ENCODE measurements around the gene RTBDN.

Gene RTBDN

DNA sequence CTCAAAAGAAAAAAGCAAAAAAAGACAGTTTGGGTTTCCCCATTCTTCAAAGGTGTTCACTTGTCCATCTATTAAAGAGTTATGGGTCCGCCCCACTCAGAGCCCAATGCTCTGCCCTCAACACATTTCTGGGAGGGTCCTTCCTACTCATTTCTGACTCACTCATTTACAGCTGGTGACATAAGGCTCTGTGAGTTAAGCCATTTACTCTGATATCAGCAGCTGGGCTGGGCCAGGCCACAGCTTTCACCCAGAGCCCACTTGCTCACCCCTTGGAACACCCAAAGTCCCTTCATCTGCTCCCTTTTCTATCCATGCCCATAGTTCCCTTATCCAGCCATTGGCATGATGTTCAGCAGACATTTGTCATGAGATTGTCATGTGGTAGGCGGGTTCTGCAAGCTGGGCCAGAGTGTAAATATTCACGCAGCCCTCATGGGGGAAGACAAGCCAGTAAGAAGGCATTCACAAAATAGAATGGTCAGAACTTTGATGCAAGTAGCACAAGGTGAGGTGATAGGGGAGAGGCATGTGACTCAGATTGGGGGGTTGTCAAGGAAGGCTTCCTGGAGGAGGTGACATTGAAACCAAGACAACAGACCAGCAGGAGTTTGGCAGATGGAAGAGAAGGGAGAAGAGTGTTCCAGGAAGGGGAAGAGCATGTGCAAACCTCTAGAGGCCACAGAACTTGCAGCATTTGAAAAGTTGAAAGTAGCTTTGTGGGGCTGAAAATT, 9.8 kb upstream of the RTBDN start:
- Histone ChIP-seq H3K9ac (no peak overlapping the region), H3K9me3 (ENCODE audit: control insufficient read depth, low read length) (no peaks in the 10 kb centered on the region), H3K4me2 (ENCODE audit: low read length) (no peak overlapping the region), H3K27ac (no peak overlapping the region), H2AFZ (no peak overlapping the region), H3K79me2 (peaks cover 9% of the 10 kb centered on the region), H3K36me3 (ENCODE audit: control insufficient read depth, insufficient read depth, low read length) (no peaks in the 10 kb centered on the region), H3K27me3 (ENCODE audit: control insufficient read depth, insufficient read depth, low read length) (no peaks in the 10 kb centered on the region), H3K4me3 (ENCODE audit: low read depth, low read length) (no peak overlapping the region), H3K4me1 (peaks cover 11% of the 10 kb centered on the region)
- TF ChIP-seq, protein P1, sequence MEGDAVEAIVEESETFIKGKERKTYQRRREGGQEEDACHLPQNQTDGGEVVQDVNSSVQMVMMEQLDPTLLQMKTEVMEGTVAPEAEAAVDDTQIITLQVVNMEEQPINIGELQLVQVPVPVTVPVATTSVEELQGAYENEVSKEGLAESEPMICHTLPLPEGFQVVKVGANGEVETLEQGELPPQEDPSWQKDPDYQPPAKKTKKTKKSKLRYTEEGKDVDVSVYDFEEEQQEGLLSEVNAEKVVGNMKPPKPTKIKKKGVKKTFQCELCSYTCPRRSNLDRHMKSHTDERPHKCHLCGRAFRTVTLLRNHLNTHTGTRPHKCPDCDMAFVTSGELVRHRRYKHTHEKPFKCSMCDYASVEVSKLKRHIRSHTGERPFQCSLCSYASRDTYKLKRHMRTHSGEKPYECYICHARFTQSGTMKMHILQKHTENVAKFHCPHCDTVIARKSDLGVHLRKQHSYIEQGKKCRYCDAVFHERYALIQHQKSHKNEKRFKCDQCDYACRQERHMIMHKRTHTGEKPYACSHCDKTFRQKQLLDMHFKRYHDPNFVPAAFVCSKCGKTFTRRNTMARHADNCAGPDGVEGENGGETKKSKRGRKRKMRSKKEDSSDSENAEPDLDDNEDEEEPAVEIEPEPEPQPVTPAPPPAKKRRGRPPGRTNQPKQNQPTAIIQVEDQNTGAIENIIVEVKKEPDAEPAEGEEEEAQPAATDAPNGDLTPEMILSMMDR (IDR thresholded peaks at IDR 0.05), result no peak

DNA sequence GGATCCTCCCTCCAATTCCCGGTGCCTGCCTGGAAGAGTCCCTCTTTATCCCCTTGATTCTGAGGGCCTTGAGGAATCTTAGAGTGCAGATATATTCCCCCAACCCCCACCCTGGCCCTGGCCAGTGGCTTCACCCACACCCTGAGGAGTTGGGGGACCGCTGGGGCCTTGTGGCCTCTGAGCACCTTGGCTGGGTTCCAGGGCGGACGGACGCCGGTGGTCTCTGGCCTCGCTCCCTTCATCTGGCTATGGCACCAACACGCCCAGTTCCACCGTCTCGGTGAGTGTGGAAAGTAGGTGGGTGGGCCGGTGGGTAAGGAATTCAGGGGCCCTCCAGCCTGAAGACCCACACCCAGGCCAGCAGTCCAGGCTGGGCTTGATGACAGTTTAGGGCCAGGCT, 8.9 kb upstream of the RTBDN start:
- Histone ChIP-seq H2AFZ (no peak overlapping the region), H3K79me2 (peaks cover 9% of the 10 kb centered on the region), H3K4me3 (ENCODE audit: low read depth, low read length) (no peak overlapping the region), H3K27ac (no peak overlapping the region), H3K9ac (no peak overlapping the region), H3K4me2 (ENCODE audit: low read length) (no peak overlapping the region), H3K4me1 (peaks cover 11% of the 10 kb centered on the region), H3K36me3 (ENCODE audit: control insufficient read depth, insufficient read depth, low read length) (no peaks in the 10 kb centered on the region), H3K27me3 (ENCODE audit: control insufficient read depth, insufficient read depth, low read length) (no peaks in the 10 kb centered on the region), H3K9me3 (ENCODE audit: control insufficient read depth, low read length) (no peaks in the 10 kb centered on the region)
- TF ChIP-seq, protein P1 (IDR thresholded peaks at IDR 0.05), result no peak

DNA sequence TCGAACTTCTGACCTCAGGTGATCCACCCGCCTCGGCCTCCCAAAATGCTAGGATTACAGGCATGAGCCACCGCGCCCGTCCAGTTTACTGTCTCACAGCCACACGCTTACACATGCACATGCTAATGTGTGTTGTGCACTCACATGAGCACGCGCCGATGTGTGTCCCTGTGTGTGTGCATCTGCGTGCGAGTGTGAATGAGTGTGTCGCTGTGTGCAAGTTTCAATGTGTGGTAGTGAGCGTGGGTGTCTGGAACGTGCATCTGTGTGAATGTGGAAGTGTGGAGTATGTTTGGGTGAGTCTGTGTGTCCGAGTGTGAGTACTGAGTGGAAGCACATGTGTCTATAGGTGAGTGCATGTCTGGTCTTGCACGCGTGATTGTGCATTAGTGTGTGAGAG, 8.1 kb upstream of the RTBDN start:
- Histone ChIP-seq H2AFZ (no peak overlapping the region), H3K79me2 (peaks cover 9% of the 10 kb centered on the region), H3K27ac (no peak overlapping the region), H3K4me3 (ENCODE audit: low read depth, low read length) (no peak overlapping the region), H3K27me3 (ENCODE audit: control insufficient read depth, insufficient read depth, low read length) (no peaks in the 10 kb centered on the region), H3K4me2 (ENCODE audit: low read length) (no peak overlapping the region), H3K9ac (no peak overlapping the region), H3K4me1 (peaks cover 10% of the 10 kb centered on the region), H3K36me3 (ENCODE audit: control insufficient read depth, insufficient read depth, low read length) (no peaks in the 10 kb centered on the region), H3K9me3 (ENCODE audit: control insufficient read depth, low read length) (no peaks in the 10 kb centered on the region)
- TF ChIP-seq, protein P1 (IDR thresholded peaks at IDR 0.05), result no peak

DNA sequence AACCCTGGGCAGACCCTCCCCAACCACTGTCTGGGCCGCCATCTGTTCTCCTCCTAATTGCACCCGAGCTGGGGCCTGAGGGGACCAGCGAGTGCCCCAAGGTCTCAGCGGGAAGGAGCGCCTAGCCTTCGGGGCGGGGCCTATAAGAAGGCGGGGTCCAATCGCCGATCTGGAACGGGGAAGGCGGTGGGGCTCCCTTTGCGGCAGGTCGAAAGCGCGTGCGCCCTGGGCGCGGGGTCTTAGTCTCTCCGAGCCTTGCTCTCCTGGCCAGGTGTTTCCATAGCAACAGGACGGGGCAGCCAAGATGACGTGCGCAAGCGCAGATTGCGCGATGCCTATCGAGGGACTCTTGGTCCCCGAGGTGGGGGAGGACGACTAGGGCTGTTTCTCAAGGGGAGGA, 6.7 kb upstream of the RTBDN start:
- TF ChIP-seq, protein P1 (IDR thresholded peaks at IDR 0.05), result no peak
- Histone ChIP-seq H3K27me3 (ENCODE audit: control insufficient read depth, insufficient read depth, low read length) (no peaks in the 10 kb centered on the region), H3K9ac (peak overlapping the region; percentile 4)

More for the DNA sequence above, 6.7 kb upstream of the RTBDN start:
- Histone ChIP-seq H3K27ac (no peak overlapping the region), H3K4me2 (ENCODE audit: low read length) (peak overlapping the region; percentile 68), H3K79me2 (peaks cover 9% of the 10 kb centered on the region), H3K4me1 (peaks cover 10% of the 10 kb centered on the region), H3K4me3 (ENCODE audit: low read depth, low read length) (peak overlapping the region; percentile 33), H3K9me3 (ENCODE audit: control insufficient read depth, low read length) (no peaks in the 10 kb centered on the region), H2AFZ (peak overlapping the region; percentile 66), H3K36me3 (ENCODE audit: control insufficient read depth, insufficient read depth, low read length) (no peaks in the 10 kb centered on the region)

Measured in parathyroid adenoma (tissue), 2 donors.